Measurements from ENCODE around the gene ELMOD2. TPM values are rescaled to one million over a fixed set of nuclear protein-coding genes. Genes with fewer than 3 reads are reported as not detected.

ELMOD2 gene
- total and polyA plus RNA-seq, 2 donors (not counting 1 experiment from before 2014, with no cell fraction given) = 20.4 to 25.1 TPM

DNA sequence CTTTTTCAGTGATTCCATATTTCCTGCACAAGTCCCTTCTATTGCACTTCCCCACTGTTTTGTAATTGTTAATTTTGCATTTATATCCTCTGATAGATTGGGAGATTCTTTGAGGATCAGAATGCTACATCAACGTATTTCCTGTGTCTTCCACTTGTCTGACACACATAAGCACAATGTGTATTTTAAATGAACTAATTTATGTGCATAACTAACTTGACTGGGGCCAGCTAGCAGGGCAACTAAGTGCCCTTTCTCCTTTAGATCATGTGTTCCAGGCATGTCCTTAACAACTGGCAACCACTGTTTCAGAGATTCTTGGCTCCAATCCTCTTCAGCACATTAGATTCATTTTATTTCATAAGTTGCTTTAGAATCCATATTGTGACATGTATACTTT is 60.5 kb downstream of the ELMOD2 start:
- no peak for DNase-seq (ENCODE audit: low read depth in 2 of 2)
- TF ChIP-seq, protein P1, sequence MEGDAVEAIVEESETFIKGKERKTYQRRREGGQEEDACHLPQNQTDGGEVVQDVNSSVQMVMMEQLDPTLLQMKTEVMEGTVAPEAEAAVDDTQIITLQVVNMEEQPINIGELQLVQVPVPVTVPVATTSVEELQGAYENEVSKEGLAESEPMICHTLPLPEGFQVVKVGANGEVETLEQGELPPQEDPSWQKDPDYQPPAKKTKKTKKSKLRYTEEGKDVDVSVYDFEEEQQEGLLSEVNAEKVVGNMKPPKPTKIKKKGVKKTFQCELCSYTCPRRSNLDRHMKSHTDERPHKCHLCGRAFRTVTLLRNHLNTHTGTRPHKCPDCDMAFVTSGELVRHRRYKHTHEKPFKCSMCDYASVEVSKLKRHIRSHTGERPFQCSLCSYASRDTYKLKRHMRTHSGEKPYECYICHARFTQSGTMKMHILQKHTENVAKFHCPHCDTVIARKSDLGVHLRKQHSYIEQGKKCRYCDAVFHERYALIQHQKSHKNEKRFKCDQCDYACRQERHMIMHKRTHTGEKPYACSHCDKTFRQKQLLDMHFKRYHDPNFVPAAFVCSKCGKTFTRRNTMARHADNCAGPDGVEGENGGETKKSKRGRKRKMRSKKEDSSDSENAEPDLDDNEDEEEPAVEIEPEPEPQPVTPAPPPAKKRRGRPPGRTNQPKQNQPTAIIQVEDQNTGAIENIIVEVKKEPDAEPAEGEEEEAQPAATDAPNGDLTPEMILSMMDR (conservative IDR thresholded peaks at IDR 0.05 in 1 of 2, IDR thresholded peaks at IDR 0.05 in 1 of 2; ENCODE audit: low read depth in 1 of 2, low read length in 2 of 2) = no peak
- TF ChIP-seq EZH2 (IDR thresholded peaks at IDR 0.05; ENCODE audit: low read length, missing control alignments) = no peak
- Histone ChIP-seq H2AFZ (ENCODE audit: low read length) (no peak overlapping the region), H3K9me3 (ENCODE audit: control insufficient read depth, insufficient read depth, low read depth, low read length) (no peaks in the 10 kb centered on the region), H3K9ac (ENCODE audit: insufficient read depth, low read length) (no peak overlapping the region), H3K79me2 (ENCODE audit: control insufficient read depth, insufficient read depth, low read length) (no peaks in the 10 kb centered on the region), H3K36me3 (ENCODE audit: control insufficient read depth, insufficient read depth, low read length) (no peaks in the 10 kb centered on the region), H3K4me1 (ENCODE audit: control insufficient read depth, extremely low read depth, insufficient read depth, low read length) (no peaks in the 10 kb centered on the region), H3K27me3 (ENCODE audit: control insufficient read depth, insufficient read depth, low read length) (peaks cover 9% of the 10 kb centered on the region), H3K4me2 (ENCODE audit: extremely low read depth, insufficient read depth, low read length) (no peak overlapping the region), H3K4me3 (replicated peaks in 1 of 4; ENCODE audit: control extremely low read depth in 1 of 4, insufficient read depth in 1 of 4, low read depth in 3 of 4, low read length in 4 of 4) (no peak overlapping the region), H3K27ac (ENCODE audit: insufficient read depth, low read length) (no peak overlapping the region), H4K20me1 (ENCODE audit: control insufficient read depth, extremely low read depth, insufficient read depth, low read length) (no peaks in the 10 kb centered on the region)

DNA sequence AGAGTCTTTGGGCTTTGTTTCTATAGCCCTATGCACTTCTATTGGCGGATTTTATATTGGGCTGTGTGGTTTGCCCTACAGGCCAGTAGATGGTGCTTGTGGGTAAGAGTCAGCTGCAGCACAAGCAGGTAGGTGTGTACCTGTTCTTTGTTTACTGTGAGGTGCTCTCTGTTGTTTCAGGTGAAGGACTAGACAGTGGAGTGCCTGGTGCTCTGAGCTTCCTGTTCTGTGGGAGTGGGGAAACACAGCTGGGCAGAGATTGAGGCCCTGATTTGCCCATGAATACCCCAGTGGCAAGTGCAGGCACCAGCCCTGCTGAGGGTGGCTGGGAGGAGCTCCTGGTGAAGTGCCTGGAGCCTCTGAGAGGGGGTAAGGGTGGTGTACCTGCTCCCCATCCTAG is 71.1 kb downstream of the ELMOD2 start:
- Histone ChIP-seq H3K27me3 (ENCODE audit: control insufficient read depth, insufficient read depth, low read length) (no peaks in the 10 kb centered on the region), H3K27ac (ENCODE audit: insufficient read depth, low read length) (no peak overlapping the region), H2AFZ (ENCODE audit: low read length) (no peak overlapping the region), H3K9me3 (ENCODE audit: control insufficient read depth, insufficient read depth, low read depth, low read length) (no peaks in the 10 kb centered on the region), H3K4me1 (ENCODE audit: control insufficient read depth, extremely low read depth, insufficient read depth, low read length) (no peaks in the 10 kb centered on the region), H3K4me3 (replicated peaks in 1 of 4; ENCODE audit: control extremely low read depth in 1 of 4, insufficient read depth in 1 of 4, low read depth in 3 of 4, low read length in 4 of 4) (no peak overlapping the region), H3K9ac (ENCODE audit: insufficient read depth, low read length) (no peak overlapping the region), H3K36me3 (ENCODE audit: control insufficient read depth, insufficient read depth, low read length) (no peaks in the 10 kb centered on the region), H3K79me2 (ENCODE audit: control insufficient read depth, insufficient read depth, low read length) (no peaks in the 10 kb centered on the region), H4K20me1 (ENCODE audit: control insufficient read depth, extremely low read depth, insufficient read depth, low read length) (no peaks in the 10 kb centered on the region), H3K4me2 (ENCODE audit: extremely low read depth, insufficient read depth, low read length) (no peak overlapping the region)
- DNase-seq (ENCODE audit: low read depth in 2 of 2) = peak; percentile 3 to 8
- no peak for TF ChIP-seq EZH2 (IDR thresholded peaks at IDR 0.05; ENCODE audit: low read length, missing control alignments)
- TF ChIP-seq, protein P1 (conservative IDR thresholded peaks at IDR 0.05 in 1 of 2, IDR thresholded peaks at IDR 0.05 in 1 of 2; ENCODE audit: low read depth in 1 of 2, low read length in 2 of 2) = peak; percentile 45 to 51

DNA sequence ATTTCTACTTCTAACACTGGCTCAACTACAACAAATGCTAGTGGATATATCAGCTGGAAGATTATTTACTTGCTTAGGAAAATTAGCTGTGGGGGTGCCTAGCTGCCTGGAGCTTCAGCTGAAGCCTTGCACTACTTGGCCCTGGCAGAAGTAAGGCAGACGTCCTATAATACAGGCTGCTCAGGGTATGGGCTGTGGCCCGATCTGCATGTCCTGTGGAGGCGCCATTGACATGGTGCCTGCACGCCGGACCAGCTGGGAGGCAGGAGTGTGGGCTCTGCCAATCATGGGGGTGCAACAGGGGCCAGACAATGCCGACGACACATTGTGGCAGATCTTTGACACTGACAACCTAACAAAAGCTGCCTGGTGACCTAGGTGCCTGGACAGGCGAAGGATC is 76.4 kb downstream of the ELMOD2 start:
- H3K27ac ChIP-seq (ENCODE audit: insufficient read depth, low read length) = no peak overlapping the region
- H3K79me2 ChIP-seq (ENCODE audit: control insufficient read depth, insufficient read depth, low read length) = no peaks in the 10 kb centered on the region
- no peaks in the 10 kb centered on the region for H3K36me3 ChIP-seq (ENCODE audit: control insufficient read depth, insufficient read depth, low read length)
- no peak for TF ChIP-seq EZH2 (IDR thresholded peaks at IDR 0.05; ENCODE audit: low read length, missing control alignments)
- TF ChIP-seq, protein P1 (conservative IDR thresholded peaks at IDR 0.05 in 1 of 2, IDR thresholded peaks at IDR 0.05 in 1 of 2; ENCODE audit: low read depth in 1 of 2, low read length in 2 of 2) = no peak
- no peak overlapping the region for H3K4me3 ChIP-seq (replicated peaks in 1 of 4; ENCODE audit: control extremely low read depth in 1 of 4, insufficient read depth in 1 of 4, low read depth in 3 of 4, low read length in 4 of 4)
- H3K4me2 ChIP-seq (ENCODE audit: extremely low read depth, insufficient read depth, low read length) = no peak overlapping the region
- no peak overlapping the region for H3K9ac ChIP-seq (ENCODE audit: insufficient read depth, low read length)
- no peak for DNase-seq (ENCODE audit: low read depth in 2 of 2)
- H3K4me1 ChIP-seq (ENCODE audit: control insufficient read depth, extremely low read depth, insufficient read depth, low read length) = no peaks in the 10 kb centered on the region
- no peak overlapping the region for H2AFZ ChIP-seq (ENCODE audit: low read length)
- H3K9me3 ChIP-seq (ENCODE audit: control insufficient read depth, insufficient read depth, low read depth, low read length) = no peaks in the 10 kb centered on the region
- H3K27me3 ChIP-seq (ENCODE audit: control insufficient read depth, insufficient read depth, low read length) = peaks cover 5% of the 10 kb centered on the region
- H4K20me1 ChIP-seq (ENCODE audit: control insufficient read depth, extremely low read depth, insufficient read depth, low read length) = no peaks in the 10 kb centered on the region

Measured in fibroblast of lung (primary cell).